H4 (cell line): ENCODE results near the gene SERPINA6. TPM values are rescaled to one million over a fixed set of nuclear protein-coding genes. Genes with fewer than 3 reads are reported as not detected.
"Not testable (repeated sequence)": the region's sequence is repeated elsewhere in the genome, so short reads cannot be mapped to it uniquely, and the experiment has no call there.

Source experiments
- DNase-seq: peaks from one replicate; pipeline ENCODE4 v3.0.0-alpha.2; 2015; ENCODE audit warnings: low spot score
- total RNA-seq: library from RNA; depleted of rRNA; stranded (reverse); fragments of >200 nt; shearing (Covaris generic); gene quantifications from 2 replicates; pipeline ENCODE4 v1.2.3, GENCODE V29; 2014; rRNA removed

SERPINA6 gene
- total RNA-seq, 1 experiment from 2014 or later: 0.35 TPM

DNA sequence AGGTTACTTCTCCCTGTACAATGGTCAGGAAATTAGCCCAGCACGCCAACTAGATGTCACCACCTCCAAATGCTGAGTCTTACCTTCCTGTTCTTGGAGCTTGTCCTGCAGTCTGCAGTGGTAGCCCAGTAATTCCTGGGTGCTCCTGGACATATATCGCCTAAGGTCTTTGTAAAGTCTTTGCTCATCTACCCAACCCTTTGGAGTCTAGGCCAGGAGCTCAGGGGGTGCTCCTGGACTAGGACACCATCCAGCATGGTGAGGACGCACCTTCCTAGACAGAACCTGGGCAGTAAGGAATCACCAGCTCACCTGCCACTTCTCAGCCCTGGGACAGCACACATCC lies 30.6 kb downstream of the SERPINA6 start:
- no peak for DNase-seq

DNA sequence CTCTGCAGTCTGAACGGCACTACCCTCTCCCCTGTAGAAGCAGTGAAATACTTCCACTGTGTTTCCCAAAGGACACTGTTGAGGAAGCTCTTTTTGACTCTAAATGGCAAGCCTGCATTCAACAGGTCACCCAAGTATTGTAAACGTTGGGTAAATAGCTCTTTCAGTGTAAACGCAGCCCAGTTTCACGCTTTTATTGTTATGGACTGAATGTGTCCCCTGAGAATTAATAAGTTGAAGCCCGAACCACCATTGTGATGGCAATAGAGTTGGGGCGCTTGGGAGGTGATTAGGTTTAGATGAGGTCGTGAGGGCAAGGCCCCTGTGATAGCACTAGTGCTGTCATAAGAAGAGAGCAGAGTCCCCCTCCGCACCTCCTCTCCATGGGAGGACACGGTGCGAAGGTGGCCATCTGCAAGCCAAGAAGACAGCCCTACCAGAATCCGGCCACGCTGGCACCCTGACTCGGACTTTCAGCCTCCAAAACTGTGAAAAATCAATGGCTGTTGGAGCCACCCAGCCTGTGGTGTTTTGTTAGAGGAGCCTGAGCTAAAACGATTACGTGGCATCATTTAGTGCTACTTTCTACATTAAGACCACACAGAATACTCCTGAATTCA lies 31.1 kb downstream of the SERPINA6 start:
- no peak for DNase-seq

DNA sequence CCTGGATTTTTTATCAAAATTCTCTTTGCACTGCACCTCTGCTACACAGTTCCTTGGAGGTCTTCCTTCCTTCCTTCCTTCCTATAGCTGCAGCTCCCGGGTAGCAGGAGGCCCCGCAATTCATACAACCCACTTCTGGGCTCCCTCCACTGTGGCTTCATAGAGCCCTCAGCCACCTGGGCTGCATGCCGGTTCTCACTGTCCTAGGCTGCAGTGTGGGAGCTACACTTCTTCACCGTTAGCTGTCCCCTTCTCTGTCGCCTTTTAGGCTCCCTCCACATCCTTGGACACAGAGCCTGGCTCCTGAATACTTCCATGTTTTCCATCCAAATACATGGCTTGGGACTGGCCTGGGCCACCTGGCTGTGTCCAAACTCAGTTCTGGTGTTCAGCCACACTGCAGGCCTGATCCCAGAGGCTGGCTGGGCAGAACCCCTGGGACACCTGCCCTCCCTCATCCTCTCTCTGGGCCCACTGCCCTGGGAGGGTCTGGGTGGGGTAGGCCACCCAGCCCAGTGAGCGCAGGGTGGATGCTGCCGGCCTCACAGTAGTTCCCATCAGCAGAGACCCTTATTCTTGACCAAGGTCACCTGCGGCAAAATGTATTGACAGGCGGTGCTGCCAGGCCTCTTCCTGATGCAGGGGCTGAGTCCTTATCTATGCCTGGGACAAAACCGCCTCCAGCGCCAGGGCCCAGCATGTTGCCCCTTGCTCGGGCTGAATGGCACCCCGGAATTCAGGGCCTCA lies 31.8 kb downstream of the SERPINA6 start:
- DNase-seq: no peak

DNA sequence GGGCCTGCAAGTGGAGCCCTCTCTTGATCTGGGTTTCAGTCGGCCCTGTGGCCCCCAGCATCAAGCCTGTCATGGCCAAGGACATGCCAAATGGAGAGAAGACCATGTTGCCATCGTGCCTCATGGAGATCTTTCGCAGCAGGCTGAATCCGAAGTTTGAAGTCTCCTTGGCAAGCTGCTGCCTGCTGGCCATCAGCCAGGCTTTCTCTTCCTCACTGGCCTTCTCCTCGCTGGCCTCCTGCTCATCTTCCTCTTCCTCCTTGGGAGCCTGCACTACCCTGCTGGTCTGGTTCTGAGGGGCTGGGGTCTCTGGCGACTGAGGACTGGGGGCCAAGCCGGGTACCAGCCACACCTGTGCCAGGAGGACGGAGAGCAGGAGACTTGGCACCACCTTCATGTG lies 32.9 kb downstream of the SERPINA6 start:
- no peak for DNase-seq

DNA sequence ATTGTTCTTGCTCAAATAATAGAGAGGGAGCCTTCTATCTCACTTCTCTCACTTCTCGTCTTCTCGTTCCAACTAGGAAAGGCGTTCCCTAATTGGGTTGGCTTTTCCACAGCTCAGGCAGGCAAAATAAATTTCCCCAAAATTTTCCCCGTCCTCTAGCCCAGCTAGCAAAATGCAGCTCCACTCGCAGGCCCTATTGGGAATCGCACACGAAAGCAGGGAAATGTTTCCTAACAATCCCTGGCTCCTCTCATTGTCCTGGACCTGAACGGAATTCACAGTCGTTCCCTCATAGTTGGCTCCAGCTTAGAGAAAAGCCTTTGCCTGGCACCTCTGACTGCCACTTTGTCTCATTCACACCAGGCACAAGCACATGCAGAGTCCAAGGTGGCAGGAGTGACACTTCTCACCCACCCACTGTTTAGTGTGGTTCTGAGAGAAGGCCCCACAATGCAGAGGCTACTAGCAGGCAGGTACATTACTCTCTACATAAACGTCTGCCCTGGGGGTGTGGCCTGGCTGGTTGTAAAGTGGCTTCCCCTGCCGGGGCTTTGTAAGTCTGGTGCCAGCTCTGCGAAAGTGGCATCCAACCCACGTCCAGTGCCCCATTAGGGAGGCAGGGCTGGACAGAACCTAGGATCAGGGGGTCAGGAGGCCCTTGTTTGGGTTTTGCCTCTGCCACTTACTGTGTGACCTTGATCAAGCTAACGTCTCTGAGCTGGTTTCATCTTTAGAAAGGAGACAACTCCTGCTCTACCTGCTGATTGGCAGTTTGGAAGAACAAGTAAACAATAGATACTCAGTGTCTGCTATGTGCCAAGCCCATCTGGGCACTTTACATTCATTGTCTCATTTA lies 34.3 kb downstream of the SERPINA6 start:
- no peak for DNase-seq

DNA sequence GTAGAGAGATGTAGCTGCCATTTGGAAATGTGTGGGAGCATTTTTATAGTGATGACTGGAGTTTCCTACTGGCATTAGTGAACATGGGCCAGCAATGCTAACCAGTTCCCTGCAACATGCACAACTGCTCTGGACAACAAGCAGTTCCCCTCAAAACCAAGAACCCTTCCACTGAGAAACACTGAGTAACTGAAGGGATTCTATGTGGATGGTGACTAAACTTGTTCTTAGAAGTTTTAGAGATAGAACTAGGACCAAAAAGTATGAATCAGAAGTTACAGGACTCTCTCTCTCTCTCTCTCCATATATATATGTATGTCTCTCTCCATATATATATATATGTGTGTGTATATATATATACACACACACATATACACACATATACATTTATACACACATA lies 38.0 kb downstream of the SERPINA6 start:
- no peak for DNase-seq

DNA sequence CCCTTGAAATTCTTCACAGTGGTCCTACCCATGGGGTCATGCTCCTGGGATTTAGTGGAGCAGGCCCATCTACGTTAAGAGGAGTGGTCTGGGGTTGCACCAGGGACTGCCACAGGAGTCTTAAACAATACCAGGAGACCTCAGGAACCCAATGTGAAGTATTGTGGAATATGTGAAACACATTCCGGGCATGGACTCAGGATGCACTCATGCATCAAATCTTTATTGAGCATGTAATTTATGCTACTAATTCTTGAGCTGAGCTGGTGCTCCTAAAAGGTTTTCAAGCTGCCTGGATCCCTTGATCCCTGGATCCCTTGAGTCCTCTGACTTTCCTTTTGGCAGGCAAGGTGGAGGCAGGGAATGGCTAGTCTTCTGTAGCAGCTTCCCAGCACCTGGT lies 38.9 kb downstream of the SERPINA6 start:
- DNase-seq: no peak

DNA sequence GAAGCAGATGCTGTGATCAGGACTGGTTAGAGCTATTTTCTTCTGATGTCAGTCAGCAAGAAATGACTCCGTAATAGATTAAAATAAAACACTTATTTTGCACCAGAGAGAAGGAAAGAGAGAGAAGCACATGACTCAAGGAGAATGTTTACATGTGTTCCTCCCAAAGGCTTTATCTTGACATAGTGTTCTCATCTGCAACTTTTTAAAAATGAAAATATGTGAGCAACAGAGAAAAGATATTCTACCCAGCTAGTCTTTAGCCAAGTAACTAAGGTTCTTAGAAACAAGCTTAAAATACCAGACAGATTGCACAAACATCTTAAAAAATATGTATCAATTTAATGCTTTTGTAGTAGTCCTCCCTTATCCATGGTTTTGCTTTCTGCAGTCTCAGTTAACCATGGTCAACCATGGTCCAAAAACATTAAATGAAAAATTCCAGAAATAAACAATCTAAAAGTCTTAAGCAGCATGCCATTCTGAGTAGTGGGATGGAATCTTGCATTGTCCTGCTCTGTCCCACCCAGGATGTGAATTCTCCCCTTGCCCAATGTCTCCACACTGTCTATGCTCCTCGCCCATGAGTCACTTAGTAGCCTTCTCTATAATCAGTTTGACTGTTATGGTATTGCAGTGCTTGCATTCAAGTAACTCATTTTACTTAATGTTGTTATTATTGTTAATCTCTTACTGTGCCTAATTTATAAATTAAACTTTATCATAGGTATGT lies 40.0 kb downstream of the SERPINA6 start:
- DNase-seq: no peak

DNA sequence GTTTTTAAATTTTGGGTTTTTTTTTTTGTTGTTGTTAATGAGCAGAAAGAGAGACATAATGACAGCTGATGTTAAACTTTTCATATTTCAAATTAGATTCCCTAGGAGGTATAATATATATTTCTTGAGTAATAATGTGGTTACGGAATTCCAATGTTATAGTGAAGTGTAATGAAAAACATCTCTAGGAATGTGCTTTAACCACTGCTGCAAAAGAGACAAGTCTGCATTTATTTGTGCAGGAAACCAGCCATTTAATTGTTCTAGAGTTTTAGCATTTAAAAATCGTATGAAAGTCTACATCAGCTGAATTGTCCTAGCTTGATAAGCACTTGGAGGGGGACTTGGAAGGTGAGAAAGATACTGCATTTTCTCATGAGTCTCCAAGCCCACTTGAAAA lies 44.4 kb downstream of the SERPINA6 start:
- DNase-seq: no peak

DNA sequence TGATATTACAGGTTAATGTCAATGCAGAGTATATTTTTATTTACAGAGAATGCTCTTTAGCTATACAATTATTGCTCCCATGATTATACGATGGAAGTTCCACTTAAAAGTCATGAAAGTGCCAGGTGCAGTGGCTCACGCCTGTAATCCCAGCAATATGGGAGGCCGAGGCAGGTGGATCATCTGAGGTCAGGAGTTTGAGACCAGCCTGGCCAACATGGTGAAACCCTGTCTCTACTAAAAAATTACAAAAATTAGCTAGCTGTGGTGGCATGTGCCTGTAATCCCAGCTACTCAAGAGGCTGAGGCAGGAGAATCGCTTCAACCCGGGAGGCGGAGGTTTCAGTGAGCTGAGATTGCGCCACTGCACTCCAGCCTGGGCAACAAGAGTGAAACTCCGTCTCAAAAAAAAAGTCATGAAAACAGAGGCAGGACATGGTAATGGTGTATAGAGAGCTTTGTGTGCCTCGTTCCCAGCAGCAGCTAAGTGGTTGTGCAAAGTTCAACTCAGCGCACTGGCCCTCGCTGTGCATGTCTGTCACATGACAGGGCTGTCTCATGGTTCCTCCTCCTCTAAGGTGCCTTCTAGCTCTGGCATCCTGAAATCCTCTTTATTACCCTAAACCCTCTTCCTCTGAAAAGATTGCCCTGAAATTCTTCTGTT lies 46.1 kb downstream of the SERPINA6 start:
- not testable (repeated sequence) for DNase-seq

DNA sequence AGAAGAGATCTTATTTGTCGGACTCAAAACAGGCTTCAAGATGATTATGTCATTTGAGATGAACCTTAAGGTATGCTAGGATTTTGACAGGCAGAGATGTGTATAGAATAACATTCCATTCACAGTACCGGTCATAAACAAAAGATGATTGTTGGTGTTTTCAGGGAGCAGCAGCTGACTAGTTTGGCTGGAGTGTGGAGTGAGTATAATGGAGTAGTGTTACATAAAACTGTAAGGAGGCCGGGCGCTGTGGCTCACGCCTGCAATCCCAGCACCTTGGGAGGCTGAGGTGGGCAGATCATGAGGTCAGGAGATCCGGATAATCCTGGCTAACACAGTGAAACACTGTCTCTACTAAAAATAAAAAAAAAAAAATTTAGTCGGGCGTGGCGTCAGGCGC lies 54.0 kb downstream of the SERPINA6 start:
- DNase-seq: no peak

DNA sequence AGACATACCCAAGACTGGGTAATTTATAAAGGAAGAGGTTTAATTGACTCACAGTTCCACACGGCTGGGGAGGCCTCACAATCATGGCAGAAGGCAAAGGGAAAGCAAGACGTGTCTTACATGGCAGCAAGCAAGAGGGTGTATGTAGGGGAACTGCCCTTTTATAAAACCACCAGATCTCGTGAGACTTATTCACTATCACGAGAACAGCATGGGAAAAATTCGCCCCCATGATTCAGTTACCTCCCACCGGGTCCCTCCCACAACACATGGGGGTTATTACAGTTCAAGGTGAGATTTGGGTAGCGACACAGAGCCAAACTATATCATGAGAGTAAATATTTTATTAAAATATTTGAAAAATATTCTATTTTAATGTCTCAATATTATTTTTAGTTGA lies 54.6 kb downstream of the SERPINA6 start:
- not testable (repeated sequence) for DNase-seq

DNA sequence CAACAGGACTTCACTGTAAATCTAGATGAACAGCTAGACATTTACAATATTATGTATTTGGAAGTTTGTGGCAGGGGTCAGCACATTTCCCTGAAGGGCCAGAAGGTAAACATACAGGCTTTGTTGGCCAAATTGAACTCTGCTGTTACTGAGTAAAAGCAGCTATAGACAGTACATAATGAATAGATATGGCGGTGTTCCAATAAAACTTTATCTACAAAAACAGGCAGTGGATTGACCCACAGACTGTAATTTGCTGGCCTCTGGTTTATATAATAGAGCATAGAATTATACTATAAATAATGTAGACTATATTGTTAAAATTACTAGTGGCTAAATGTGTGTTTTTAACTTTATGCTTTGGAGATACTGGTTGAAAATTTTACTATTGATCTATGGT lies 55.8 kb downstream of the SERPINA6 start:
- DNase-seq: no peak

DNA sequence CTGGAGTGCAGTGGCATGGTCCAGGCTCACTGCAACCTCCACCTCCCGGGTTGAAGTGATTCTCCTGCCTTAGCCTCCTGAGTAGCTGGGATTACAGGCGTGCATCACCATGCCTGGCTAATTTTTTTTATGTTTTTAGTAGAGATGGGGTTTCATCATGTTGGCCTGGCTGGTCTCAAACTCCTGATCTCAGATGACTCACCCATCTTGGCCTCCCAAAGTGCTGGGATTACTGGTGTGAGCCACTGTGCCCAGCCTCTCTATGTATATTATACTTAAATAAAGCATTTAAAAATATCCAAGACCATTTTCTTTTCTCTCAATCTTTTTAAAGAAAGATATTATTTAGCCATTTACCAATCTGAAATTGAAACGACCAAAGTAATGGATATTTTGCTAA lies 58.9 kb downstream of the SERPINA6 start:
- DNase-seq: not testable (repeated sequence)

Other genes with a start within 250 kb of the SERPINA6 start
- 110 and 134 TPM in 2 replicates for gene DDX24, start 242.1 kb downstream of the SERPINA6 start, total RNA-seq
- gene IFI27L1, start 242.0 kb downstream of the SERPINA6 start, total RNA-seq: 16.1 and 32.8 TPM in 2 replicates
- 2,076 and 2,328 TPM in 2 replicates for gene IFI27, start 212.6 kb downstream of the SERPINA6 start, total RNA-seq
- gene IFI27L2, start 193.7 kb downstream of the SERPINA6 start, total RNA-seq: 109 and 122 TPM in 2 replicates
- 3.3 and 3.8 TPM in 2 replicates for gene PPP4R4, start 149.0 kb downstream of the SERPINA6 start, total RNA-seq
- not detected in 2 replicates for gene SERPINA10, start 30.1 kb downstream of the SERPINA6 start, total RNA-seq
- gene SERPINA2, start 43.4 kb upstream of the SERPINA6 start, total RNA-seq: not detected in 2 replicates
- gene SERPINA1, start 65.3 kb upstream of the SERPINA6 start, total RNA-seq: 0.99 and 3.2 TPM in 2 replicates
- not detected in 2 replicates for gene SERPINA11, start 129.5 kb upstream of the SERPINA6 start, total RNA-seq
- not detected in 2 replicates for gene SERPINA9, start 152.9 kb upstream of the SERPINA6 start, total RNA-seq
- gene SERPINA12, start 186.1 kb upstream of the SERPINA6 start, total RNA-seq: not detected in 2 replicates
- not detected in 2 replicates for gene SERPINA4, start 238.1 kb upstream of the SERPINA6 start, total RNA-seq